ENCODE data around the gene PSMG3. TPM values are rescaled to one million over a fixed set of nuclear protein-coding genes. Genes with fewer than 3 reads are reported as not detected.

The PSMG3 gene
- total RNA-seq, 1 experiment from 2014 or later, result 63.0 TPM

- H3K36me3 Mint-ChIP-seq (ENCODE audit: insufficient read depth in 1 of 3, low read depth in 3 of 3), result no peaks in the 10 kb centered on the region
- no peaks in the 10 kb centered on the region for H3K23me2 ChIP-seq (ENCODE audit: insufficient read length, low read depth, low read length, poor library complexity, severe bottlenecking)
- H3K4me1 ChIP-seq (ENCODE audit: insufficient read depth, low read length), result no peaks in the 10 kb centered on the region
- no peaks in the 10 kb centered on the region for H3K9me3 ChIP-seq (ENCODE audit: control insufficient read depth, low read depth, low read length)
- no peak overlapping the region for H4K5ac ChIP-seq (ENCODE audit: insufficient read length, low read depth, low read length)
- no peaks in the 10 kb centered on the region for H3K79me1 ChIP-seq (ENCODE audit: insufficient read depth, low read depth, low read length, poor library complexity, severe bottlenecking)
- H4K20me1 ChIP-seq (ENCODE audit: control insufficient read depth, insufficient read depth, insufficient read length), result no peaks in the 10 kb centered on the region
- H3K27me3 Mint-ChIP-seq (ENCODE audit: low read depth), result peaks cover 20% of the 10 kb centered on the region
- H3K27me3 ChIP-seq (ENCODE audit: insufficient read depth, low read length), result no peaks in the 10 kb centered on the region
- H3K9ac ChIP-seq (ENCODE audit: extremely low read depth, insufficient read length, low read length), result no peak overlapping the region
- no peak overlapping the region for H2BK15ac ChIP-seq (ENCODE audit: low read depth, low read length)
- no peak overlapping the region for H3K4me3 Mint-ChIP-seq
- no peak overlapping the region for H4K91ac ChIP-seq (ENCODE audit: insufficient read length, low read depth, low read length)
- H3K4me1 Mint-ChIP-seq, result peaks cover 8 to 17% of the 10 kb centered on the region in 2 experiments
- H2AFZ ChIP-seq (ENCODE audit: low read length), result no peak overlapping the region
- no peak overlapping the region for H3K56ac ChIP-seq (ENCODE audit: insufficient read length, low read depth, low read length)
- no peaks in the 10 kb centered on the region for H3K9me3 Mint-ChIP-seq
- no peak overlapping the region for H3T11ph ChIP-seq (ENCODE audit: low read length)
- no peak overlapping the region for H3K14ac ChIP-seq (ENCODE audit: insufficient read depth, low read length)
- no peak overlapping the region for H4K8ac ChIP-seq (replicated peaks; ENCODE audit: insufficient read length, low read depth, low read length)
- no peak overlapping the region for H2BK120ac ChIP-seq (ENCODE audit: low read depth, low read length, poor library complexity, severe bottlenecking)
- H3K18ac ChIP-seq (ENCODE audit: insufficient read length, low read depth, low read length), result no peak overlapping the region
- TF ChIP-seq, protein P1, sequence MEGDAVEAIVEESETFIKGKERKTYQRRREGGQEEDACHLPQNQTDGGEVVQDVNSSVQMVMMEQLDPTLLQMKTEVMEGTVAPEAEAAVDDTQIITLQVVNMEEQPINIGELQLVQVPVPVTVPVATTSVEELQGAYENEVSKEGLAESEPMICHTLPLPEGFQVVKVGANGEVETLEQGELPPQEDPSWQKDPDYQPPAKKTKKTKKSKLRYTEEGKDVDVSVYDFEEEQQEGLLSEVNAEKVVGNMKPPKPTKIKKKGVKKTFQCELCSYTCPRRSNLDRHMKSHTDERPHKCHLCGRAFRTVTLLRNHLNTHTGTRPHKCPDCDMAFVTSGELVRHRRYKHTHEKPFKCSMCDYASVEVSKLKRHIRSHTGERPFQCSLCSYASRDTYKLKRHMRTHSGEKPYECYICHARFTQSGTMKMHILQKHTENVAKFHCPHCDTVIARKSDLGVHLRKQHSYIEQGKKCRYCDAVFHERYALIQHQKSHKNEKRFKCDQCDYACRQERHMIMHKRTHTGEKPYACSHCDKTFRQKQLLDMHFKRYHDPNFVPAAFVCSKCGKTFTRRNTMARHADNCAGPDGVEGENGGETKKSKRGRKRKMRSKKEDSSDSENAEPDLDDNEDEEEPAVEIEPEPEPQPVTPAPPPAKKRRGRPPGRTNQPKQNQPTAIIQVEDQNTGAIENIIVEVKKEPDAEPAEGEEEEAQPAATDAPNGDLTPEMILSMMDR (conservative IDR thresholded peaks at IDR 0.05), result no peak
- H2AK5ac ChIP-seq (ENCODE audit: insufficient read length, low read length), result no peak overlapping the region
- H3K23ac ChIP-seq (ENCODE audit: insufficient read length, low read depth, low read length), result no peak overlapping the region
- H3K4me2 ChIP-seq (ENCODE audit: insufficient read depth, insufficient read length, low read length), result no peak overlapping the region
- 100% methylated on average over 3 of the region's 3 CpGs for WGBS (ENCODE audit: extremely low coverage, insufficient read length, low lambda C conversion rate)
- no peaks in the 10 kb centered on the region for H3K79me2 ChIP-seq (ENCODE audit: insufficient read depth, low read length)
- H2BK5ac ChIP-seq (ENCODE audit: insufficient read length, low read length), result no peak overlapping the region
- no peak overlapping the region for H3K27ac Mint-ChIP-seq
- H3K27ac ChIP-seq (ENCODE audit: insufficient read length, low read depth, low read length), result no peak overlapping the region
- no peak overlapping the region for H2BK20ac ChIP-seq (ENCODE audit: low read depth, low read length, poor library complexity, severe bottlenecking)
- DNase-seq, result no peak
- no peak overlapping the region for H2BK12ac ChIP-seq (ENCODE audit: insufficient read length, low read depth, low read length)
- no peak overlapping the region for H3K4ac ChIP-seq (ENCODE audit: low read depth, low read length)
Measured at GRCh38 chr7:1595027-1595426, 25.2 kb upstream of the PSMG3 start.

All from H9 (cell line).